GM21360 (cell line): ENCODE measurements around the gene PMVK.

Source experiments
- ATAC-seq: cut with Tn5 transposase; IDR thresholded peaks from one replicate; pipeline ENCODE4 v1.9.1; 2021; ENCODE audit warnings: mild to moderate bottlenecking, moderate library complexity; ENCODE audit not compliant: unreplicated experiment

Gene PMVK

DNA sequence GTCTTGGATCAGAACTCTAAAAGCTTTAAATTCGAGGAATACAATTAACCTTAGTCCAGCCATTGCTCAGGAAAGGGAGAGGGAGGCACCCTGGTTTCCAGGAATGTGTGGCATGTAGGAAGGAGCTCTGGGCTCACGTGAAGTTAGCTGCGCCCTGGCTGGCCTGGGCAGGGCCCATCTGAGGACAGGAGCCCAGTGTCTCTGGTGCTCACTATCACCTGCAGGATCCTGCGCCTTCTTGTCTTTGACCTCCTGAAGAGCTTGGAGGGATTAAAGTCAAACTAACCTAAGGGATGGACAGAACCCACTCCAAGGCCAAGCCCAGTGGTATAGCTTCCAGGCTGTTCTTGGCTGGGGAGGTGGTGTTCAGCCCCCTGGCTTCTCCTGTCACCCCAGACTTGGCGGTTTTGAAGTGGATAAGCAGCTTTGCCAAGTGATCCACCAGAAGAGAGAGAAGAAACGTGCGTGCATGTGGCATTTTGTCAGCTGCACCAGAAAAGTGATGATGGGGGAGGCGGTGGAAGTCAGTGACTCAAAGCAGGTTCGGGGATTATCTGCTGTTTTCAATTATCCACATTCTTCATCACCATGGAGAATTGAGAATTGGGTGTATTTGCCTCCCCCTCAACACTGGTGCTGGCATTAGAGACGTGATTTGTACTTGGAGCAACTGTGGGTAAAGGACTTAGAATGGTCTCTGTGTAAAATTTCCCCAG lies 54.5 kb downstream of the PMVK start:
- ATAC-seq = no peak

DNA sequence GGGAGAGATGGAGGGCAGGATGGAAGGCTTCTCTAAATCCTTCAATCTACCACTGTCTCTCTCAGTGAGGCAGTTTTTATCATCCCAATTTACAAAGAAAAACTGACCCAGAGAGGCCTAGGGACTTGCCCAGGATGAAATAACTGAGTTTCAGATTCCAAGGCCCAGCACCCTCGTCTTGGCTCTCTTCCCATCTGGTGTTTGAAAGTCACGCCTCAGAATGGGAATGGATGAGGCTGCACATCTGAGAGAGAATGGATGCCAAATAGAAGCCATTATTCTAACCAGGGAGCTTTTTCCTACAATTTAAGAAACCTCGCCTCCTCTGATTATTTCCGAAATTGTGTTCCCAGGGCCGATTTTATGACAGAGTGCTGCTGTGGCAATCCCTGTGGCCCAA lies 55.8 kb downstream of the PMVK start:
- no peak for ATAC-seq

DNA sequence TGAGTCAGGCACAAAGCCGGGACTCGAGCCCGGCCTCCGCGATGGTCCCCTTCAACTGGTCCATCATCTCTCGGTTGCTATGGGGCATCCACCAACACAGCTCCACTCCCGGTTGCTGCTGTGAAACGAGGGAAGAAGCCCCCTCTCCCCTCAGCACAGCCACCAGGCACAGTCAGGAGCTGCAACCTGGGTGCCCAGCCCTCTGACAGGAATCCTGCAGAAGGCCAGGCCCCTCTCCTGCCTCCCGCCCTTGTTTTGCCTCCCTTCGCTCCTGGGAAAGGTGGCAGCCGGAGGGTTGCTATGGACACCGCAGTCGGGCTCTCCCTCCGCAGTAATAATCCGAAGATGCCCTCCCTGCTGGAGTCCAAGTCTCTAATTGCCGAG lies 57.5 kb downstream of the PMVK start:
- ATAC-seq = no peak

DNA sequence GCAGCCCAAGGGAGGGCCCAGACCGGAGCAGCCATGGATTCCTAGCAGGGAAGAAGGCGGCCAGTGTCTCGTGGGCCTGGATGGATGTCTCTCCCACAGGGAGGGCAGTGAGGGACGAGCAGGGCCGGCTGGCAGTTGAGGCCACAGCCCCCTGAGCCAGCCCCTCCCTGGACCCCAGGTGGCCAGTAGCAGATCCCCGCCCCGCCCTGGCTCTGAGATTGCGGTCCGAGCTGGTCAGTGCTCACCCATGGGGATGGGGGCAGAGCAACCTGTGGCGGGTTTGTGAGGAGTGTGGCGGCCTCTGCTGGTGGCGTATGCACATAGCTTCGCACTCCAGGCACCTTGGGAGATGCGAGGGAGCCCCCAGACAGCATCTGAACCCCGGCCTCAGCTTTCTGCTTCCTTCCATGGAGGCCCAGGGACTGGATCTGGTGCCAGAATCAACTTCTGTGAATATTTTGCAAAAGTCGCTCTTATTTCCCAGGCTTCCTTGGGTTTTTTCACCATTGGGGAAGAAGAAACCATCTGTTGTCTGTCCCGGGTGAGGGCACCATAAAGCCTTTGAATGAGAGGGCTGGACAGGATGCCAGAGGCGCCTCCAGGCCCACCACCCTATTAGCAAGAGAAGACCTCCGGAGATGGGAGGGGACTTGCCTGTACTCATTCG lies 58.0 kb downstream of the PMVK start:
- no peak for ATAC-seq

DNA sequence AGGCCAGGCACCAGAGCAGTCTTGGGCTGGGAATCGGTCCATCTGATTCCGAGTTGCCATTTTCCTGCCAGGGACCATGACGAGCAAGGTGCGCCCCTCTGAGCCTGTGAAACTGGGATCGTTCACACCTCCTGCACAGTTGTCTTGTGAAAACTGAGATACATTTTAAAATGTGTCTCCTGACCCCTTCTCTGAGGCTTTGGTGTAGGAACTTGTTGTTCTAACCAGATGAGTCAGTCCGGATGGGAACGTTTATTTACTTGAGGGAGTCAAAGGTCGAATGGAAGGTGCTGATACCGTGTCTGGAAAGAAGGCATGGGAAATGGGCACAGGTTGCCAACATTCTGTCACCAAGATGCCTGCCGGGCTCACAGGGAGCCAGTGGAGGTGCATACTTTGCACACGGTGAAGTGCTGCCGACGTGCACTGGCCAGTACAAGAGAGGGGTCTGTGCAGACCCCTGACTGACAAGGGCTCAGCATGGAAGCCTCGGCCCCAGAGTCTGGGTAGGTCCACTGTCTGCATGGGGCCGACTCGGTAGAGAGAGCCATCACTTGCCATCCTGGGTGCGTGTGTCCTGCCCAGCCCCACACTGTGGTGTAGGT lies 59.0 kb downstream of the PMVK start:
- no peak for ATAC-seq

DNA sequence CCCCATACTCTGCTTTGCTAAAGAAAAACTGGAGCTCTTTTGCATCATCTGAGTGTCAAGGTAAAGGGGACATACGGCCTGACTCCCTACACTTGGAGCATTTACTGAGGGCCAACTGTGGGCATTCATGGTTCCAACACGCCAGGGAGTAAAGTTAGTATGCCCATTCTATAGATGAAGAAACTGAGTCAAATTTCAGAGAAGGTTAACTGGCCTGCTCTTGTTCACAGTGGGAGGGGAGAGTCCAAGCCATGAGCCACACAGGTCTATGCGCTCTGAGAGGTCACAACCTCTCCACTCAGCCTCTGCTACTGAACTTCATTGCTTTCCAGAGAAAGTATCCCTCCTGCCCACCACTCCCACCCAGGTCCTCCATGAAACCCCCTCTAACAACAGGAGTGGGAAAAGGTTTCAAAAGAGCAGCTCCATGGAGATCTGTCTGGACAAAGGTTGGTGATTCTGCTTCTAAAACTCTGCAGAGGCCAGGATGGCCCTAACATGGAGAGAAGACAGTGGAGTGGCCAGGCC lies 59.6 kb downstream of the PMVK start:
- no peak for ATAC-seq
